ENCODE results near the gene FBXL13.
"Not testable (repeated sequence)": the region's sequence is repeated elsewhere in the genome, so short reads cannot be mapped to it uniquely, and the experiment has no call there.

The FBXL13 gene

DNA sequence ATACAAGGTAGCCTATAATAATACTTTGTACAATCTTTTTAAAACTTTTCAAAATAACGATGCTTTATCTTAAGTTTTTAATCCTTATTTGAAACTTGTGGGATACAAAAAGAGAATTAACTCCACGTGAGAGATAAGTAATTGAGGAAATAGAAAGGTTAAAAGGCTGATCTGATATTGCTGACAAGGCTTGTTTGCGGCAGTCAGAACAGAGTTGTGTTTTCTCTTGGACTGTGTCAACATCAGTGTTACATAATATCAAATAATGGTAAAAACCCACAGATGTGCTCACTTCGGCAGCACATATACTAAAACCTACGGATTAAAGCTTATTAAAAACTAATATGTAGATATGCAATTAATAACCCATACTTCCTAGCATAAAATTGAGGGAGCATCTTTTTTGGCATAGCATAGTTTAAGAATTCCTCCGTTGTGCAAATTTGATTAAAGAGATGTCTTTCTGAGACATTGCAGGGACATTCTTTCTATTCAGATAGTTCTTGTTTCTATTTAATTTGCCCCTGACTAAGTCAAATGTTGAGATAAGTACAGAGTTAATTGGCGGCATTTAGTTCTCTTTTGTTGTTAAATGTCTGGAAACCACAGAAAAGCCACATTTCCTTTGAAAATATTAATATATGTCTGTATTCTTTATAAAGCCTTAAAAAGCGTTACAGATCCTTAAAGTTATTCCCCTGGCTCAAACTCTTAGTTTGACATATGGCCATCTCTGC is 262.5 kb downstream of the FBXL13 start:
- DNase-seq: no peak

DNA sequence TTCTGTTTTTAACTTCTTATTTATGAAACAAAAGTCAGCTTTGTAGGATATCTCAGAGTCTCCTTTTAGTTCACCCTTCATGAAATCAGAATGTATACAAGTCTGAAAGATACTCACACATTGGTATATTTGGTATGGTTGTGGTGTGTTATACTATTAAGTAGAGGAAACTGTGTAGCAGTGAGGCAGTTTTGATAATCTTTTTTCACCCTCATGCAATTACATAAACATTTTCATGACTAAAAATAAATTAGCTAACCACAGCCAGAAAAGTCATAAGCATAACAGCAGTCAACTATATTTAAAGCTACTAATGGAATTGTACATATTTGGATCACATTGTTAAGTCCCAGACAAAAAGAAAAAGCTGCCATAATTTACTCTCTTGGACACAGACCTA is 263.7 kb downstream of the FBXL13 start:
- DNase-seq: no peak

DNA sequence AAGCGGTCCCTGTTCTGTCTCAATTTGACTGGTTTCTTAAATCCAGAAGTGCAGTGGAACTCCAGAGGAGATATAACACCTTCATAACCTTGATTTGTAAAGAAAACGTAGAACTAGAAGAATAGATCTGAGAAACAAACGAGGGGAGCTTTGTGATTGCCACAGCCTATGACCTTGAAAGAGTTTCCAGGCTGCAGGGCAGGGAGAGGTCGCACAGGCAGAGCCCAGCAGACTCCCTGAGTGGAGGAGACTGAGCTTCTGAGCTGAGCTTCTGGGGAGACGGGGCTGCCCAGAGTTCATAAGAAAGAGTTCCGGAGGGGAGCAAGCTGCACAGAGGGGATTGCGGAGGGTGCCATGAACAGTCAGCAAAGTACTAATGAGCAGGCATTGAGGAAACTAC is 268.0 kb downstream of the FBXL13 start:
- no peak for DNase-seq

DNA sequence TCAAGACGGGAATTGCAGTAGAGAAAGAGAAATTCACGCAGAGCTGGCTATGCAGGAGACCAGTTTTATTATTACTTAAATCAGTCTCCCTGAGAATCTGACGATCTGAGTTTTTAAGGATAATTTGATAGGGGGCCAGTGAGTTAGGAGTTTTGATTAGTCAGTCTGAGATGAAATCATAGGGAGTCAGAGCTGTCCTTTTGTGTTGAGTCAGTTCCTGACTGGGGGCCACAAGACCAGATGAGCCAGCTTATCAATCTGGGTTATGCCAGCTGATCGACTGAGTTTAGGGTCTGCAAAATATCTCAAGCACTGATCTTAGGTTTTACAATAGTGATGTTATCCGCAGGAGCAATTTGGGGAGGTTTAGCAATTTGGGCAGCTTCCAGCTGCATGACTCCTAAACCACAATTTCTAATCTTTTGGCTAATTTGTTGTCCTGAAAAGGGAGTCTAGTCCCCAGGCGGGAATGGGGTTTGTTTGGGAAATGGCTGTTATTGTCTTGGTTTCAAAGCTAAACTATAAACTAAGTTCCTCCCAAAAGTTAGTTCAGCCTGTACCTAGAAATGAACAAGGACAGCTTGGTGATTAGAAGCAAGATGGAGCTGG is 278.5 kb downstream of the FBXL13 start:
- not testable (repeated sequence) for DNase-seq

DNA sequence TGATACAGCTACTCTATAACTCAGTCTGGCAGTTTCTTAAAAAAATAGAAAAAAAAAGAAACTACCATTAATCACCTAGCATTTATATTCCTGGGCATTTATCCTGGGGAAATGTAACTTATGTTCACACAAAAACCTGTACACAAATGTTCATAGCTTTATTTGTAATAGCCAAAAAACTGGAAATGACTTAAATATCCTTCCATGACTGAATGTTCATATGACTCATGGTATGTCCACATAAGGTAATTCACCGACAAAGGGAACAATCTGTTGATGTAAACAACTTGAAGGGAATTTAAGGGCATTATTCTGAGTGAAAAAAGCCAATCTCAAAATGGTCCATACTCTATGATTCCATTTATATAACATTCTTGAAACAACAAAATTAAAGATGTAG is 280.0 kb downstream of the FBXL13 start:
- not testable (repeated sequence) for DNase-seq

DNA sequence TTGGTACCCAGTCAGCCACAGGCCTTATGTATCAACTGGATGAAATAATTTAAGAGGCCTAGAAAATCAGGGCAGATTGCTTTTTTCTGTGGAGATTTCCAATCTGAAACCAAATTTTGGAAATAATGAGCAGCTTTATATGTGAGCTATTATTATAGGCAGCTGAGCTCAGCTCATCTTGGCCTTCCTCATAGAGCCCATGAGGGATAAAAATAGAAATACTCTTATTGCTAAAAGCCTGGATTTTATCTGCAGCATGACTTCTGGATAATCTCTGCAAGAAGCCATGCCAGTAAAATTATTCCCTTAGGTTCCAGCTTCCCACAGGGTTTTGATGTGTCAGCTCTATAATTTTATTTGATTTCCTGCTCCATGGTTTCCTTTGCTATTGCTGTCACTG is 282.8 kb downstream of the FBXL13 start:
- DNase-seq: not testable (repeated sequence)

DNA sequence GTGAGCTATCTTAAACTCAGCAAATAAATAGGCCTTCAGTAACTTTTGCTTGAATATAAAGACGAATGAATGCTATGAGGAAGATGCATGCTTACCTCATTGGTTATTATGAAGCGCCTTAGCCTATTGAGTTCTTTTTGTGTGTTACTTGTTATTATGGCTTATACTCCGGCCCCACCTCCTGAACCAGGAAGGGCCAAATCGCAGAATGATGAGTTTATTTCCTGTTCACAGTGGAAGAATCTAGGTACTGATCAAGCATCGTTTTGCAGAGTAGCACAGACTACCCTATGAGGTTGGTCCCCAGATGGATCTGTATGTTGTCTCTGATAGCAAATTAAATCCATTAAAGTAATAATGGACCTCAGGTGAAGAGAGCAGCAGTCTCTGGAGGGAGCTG is 283.2 kb downstream of the FBXL13 start:
- not testable (repeated sequence) for DNase-seq

DNA sequence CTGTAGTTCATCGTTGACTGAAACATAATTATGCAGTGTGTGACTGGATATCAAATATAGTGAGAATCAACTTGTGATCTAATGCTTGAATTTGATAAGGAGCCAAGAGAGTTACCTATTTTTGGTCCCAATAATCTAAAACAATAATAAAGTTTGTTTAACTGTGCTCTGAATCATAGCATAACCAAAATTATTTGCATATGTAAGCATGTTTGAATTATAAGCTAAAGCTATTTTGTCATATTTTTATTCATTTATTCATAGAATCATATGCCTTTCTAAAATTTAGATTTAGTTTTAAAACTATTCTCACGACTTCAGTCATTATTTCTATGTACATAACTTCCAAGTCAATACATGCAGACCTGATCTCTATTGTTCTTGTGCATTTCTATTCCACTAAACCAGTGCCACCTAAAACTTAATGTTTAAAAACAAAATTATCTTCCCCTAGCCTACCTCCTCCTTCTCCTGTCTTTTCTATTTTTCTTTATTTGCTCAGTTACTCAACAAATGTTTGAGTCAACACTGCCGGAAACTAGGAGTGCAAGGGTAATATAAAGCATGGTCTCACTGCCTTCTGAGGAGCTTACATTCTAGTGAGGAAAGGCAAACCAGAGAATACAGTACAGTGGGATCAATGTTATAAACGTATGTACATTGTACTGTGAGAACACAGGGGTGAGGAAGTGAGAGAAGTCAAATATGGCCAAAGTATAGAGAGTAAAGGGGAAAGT is 284.1 kb downstream of the FBXL13 start:
- not testable (repeated sequence) for DNase-seq

DNA sequence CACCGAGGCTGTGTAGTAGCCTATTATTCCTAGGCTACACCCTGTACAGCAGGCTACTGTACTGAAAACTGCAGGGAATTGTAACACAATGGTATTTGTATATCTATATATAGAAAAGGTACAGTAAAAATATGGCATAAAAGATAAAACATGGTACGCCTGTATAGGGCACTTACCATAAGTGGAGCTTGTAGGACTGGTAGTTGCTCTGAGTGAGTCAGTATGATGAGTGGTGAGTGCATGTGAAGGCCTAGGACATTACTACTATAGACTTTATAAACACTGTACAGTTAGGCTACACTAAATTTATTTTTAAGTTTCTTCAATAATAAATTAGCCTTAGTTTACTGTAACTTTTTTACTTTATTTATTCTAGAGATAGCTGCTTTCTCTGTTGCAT is 285.8 kb downstream of the FBXL13 start:
- DNase-seq: not testable (repeated sequence)

DNA sequence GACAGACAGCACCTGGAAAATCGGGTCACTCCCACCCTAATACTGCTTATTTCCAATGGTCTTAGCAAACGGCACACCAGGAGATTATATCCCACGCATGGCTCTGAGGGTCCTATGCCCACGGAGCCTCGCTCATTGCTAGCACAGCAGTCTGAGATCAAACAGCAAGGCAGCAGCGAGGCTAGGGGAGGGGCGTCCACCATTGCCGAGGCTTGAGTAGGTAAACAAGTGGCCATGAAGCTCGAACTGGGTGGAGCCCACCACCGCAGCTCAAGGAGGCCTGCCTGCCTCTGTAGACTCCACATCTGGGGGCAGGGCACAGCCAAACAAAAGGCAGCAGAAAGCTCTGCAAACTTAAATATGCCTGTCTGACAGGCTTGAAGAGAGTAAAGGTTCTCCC is 293.7 kb downstream of the FBXL13 start:
- DNase-seq: not testable (repeated sequence)

DNA sequence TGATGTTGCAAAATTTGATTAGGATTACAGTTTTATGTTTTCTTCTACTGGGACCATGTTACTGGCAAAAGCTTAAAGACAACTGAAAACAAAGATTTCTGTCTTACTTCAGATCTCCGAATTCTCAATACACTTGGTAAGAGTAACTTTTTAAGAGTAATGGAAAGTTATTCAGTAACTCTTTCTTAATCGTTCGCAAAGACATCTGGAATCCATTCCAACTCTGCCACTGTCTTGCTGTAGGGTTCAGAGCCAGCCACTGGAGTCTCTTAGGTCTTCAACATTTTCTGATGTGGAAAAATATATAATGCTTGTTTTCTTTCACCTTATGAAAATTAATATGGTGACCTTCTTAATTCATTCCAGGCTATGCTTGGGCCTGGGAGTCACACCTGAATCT is 295.9 kb downstream of the FBXL13 start:
- not testable (repeated sequence) for DNase-seq

DNA sequence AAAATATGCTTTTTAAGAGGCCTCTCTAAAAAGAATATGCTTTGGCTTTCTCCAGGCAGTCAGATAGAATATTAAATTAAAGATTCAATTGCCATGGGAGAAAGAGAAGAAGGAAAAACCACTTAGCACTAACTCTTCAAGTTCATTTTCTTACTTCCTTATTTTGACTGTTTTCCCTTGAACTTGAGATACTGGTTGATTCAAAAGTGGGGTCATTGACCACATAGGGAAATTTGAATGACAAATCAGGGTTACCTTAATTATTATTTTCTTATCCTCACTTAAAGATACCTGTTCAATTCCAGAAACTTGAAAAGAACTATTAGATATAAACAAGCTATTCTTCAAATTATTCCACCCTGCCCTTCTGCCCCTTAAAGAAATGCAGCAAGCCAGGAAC is 298.4 kb downstream of the FBXL13 start:
- not testable (repeated sequence) for DNase-seq

DNA sequence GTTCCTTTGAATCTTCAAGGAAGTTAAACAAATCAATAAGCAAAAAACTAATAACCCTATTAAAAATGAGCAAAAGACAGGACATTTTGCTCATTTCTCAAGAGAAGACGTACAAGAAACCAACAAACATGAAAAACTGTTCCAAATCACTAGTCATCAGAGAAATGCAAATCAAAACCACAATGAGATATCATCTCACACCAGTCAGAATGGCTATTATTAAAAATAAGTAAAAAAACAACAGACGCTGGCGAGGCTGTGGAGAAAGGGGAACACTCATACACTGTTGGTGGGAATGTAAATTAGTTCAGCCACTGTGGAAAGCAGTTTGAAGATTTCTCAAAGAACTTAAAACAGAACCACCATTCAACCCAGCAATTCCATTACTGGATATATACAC is 304.1 kb downstream of the FBXL13 start:
- DNase-seq: not testable (repeated sequence)

DNA sequence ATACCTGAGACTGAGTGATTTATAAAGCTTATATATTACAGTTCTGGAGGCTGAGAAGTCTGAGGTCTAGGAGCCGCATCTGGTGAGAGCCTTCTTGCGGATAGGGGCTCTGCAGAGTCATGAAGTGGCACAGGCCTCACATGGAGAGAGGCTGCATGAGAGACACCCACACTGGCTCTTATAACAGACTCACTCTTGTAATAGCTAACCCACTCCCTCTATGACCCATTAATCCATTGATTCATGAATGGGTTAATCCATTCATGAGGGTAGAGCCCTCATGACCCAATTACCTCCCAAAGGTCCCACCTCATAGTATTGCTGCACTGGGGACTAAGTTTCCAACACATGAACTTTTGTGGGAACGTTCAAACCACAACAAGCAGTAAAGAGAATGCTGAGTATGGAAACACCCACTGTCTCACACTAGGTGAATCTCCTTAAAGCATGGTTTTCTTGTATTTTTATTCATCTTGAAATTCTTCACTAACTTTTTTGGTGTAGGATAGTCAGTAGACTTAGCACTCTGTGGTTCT is 304.9 kb downstream of the FBXL13 start:
- not testable (repeated sequence) for DNase-seq

DNA sequence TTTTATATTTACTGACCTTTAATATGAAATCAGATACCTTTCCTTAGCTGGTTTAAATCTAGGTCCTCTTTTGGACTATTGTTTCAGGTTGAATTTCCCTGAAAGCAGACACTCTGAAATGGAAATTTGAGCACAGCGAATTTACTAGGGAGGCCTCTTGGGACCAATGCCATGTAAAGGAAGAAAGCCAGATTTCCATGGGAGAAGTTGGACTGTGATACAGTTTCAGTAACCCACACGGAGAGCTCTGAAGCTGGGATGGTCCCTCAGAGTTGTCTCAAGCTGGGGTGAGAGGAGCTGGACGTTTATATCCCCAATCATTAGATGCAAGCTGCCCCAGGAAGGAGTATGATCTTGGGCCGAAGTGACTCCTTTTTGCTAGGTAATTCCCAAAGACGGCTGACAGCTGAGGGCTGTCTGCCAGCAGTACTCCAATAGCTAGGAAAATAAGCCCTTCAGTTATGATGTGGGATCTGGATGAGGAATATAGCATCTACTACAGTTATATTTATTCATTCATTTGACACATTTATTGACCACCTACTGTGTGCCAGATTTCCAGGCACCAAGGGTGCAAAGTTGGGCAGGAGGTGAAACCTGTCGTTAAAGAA is 311.2 kb downstream of the FBXL13 start:
- DNase-seq: not testable (repeated sequence)

Data from SIG-M5 (cell line).